Measurements from ENCODE around the gene NOTCH3. TPM values are rescaled to one million over a fixed set of nuclear protein-coding genes. Genes with fewer than 3 reads are reported as not detected.

Gene NOTCH3
- total RNA-seq, 1 donor from 2014 or later: 162 TPM

DNA sequence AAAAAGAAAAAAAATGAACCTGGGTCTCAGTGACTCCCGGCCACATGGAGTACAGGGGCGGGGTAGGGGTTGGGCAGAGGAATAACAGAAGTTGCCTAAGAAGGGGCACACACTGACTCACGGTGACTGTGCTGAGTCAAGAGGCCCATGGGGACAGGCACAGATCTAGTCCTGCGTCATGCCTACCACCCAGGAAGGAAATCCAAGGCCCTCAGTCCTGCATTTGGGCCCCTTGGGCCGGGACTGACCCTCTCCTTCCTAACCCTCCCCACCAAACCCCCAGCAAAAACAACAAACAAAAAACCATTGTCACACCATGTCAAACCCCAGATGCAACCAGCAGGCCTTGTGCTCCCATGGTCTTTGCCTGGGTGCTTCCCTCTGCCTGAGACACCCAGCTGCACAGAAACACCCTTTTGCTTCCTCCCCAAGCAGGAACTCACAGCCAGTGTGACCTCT lies 9.6 kb upstream of the NOTCH3 start:
- H2AFZ ChIP-seq (ENCODE audit: low read depth, low read length): no peak overlapping the region
- H3K27ac ChIP-seq (ENCODE audit: low read depth, low read length): no peak overlapping the region
- Mint-ChIP-seq H3K27ac (ENCODE audit: unreplicated experiment) (no peak overlapping the region), H3K4me3 (ENCODE audit: unreplicated experiment) (no peak overlapping the region), H3K9me3 (ENCODE audit: unreplicated experiment) (peaks cover 2% of the 10 kb centered on the region), H3K27me3 (ENCODE audit: low read depth, unreplicated experiment) (peaks cover 6% of the 10 kb centered on the region), H3K4me1 (ENCODE audit: low read depth, unreplicated experiment) (no peaks in the 10 kb centered on the region), H3K36me3 (ENCODE audit: low read depth, unreplicated experiment) (peaks cover 10% of the 10 kb centered on the region)
- no peaks in the 10 kb centered on the region for H4K20me1 ChIP-seq (ENCODE audit: insufficient read depth, low read length)
- no peaks in the 10 kb centered on the region for H3K79me2 ChIP-seq (ENCODE audit: insufficient read depth, low read length)
- H3K9ac ChIP-seq (ENCODE audit: low read length): peak overlapping the region; percentile 38
- TF ChIP-seq, protein P1, sequence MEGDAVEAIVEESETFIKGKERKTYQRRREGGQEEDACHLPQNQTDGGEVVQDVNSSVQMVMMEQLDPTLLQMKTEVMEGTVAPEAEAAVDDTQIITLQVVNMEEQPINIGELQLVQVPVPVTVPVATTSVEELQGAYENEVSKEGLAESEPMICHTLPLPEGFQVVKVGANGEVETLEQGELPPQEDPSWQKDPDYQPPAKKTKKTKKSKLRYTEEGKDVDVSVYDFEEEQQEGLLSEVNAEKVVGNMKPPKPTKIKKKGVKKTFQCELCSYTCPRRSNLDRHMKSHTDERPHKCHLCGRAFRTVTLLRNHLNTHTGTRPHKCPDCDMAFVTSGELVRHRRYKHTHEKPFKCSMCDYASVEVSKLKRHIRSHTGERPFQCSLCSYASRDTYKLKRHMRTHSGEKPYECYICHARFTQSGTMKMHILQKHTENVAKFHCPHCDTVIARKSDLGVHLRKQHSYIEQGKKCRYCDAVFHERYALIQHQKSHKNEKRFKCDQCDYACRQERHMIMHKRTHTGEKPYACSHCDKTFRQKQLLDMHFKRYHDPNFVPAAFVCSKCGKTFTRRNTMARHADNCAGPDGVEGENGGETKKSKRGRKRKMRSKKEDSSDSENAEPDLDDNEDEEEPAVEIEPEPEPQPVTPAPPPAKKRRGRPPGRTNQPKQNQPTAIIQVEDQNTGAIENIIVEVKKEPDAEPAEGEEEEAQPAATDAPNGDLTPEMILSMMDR (IDR thresholded peaks at IDR 0.05; ENCODE audit: insufficient read depth, low read depth, low read length): no peak
- TF ChIP-seq EZH2 (IDR thresholded peaks at IDR 0.05; ENCODE audit: insufficient read depth, low read length): no peak
- DNase-seq (ENCODE audit: low read depth): peak; percentile 35
- no peaks in the 10 kb centered on the region for H3K36me3 ChIP-seq (ENCODE audit: insufficient read depth, low read length)
- no peaks in the 10 kb centered on the region for H3K9me3 ChIP-seq (ENCODE audit: insufficient read depth, low read depth, low read length)
- peaks cover 9% of the 10 kb centered on the region for H3K4me1 ChIP-seq (ENCODE audit: insufficient read depth, low read length)
- FAIRE-seq: no peak
- no peaks in the 10 kb centered on the region for H3K27me3 ChIP-seq (ENCODE audit: insufficient read depth, low read length)
- H3K4me3 ChIP-seq (ENCODE audit: insufficient read depth, low read depth, low read length): no peak overlapping the region
- peak overlapping the region; percentile 20 for H3K4me2 ChIP-seq (ENCODE audit: low read length)

DNA sequence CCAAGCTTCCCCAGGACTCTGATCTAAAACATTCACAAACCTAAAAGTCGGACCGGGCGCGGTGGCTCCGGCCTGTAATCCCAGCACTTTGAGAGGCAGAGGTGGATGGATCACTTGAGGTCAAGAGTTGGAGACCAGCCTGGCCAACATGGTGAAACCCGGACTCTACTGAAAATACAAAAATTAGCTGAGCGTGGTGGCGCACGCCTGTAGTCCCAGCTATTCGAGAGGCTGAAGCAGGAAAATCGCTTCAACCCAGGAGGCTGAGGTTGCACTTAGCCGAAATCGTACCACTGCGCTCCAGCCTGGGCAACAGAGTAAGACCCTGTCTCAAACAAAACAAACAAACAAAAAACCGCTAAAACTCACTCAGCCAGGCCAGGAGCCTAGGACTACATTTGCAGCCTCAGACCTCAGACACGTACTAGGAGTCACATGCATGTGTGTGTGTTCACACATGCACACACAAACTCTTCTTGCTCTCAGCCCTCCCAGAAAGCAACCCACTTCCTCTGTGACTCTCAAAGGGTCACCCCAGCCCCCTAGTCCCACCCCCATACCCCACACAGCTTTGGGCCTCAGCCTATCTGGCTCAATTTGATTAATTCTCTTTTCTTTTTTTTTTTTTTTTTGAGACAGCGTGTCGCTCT lies 704 bp upstream of the NOTCH3 start:
- Histone ChIP-seq H4K20me1 (ENCODE audit: insufficient read depth, low read length) (peaks cover 24% of the 10 kb centered on the region), H3K4me1 (ENCODE audit: insufficient read depth, low read length) (peaks cover 3% of the 10 kb centered on the region), H3K9me3 (ENCODE audit: insufficient read depth, low read depth, low read length) (no peaks in the 10 kb centered on the region), H3K79me2 (ENCODE audit: insufficient read depth, low read length) (peaks cover 13% of the 10 kb centered on the region), H3K27me3 (ENCODE audit: insufficient read depth, low read length) (no peaks in the 10 kb centered on the region), H3K4me3 (ENCODE audit: insufficient read depth, low read depth, low read length) (no peak overlapping the region), H3K27ac (ENCODE audit: low read depth, low read length) (no peak overlapping the region), H2AFZ (ENCODE audit: low read depth, low read length) (peak overlapping the region; percentile 41), H3K4me2 (ENCODE audit: low read length) (peak overlapping the region; percentile 97), H3K9ac (ENCODE audit: low read length) (no peak overlapping the region), H3K36me3 (ENCODE audit: insufficient read depth, low read length) (no peaks in the 10 kb centered on the region)
- peaks cover 6% of the 10 kb centered on the region for H3K9me3 Mint-ChIP-seq (ENCODE audit: unreplicated experiment)
- peak overlapping the region; percentile 86 for H3K4me3 Mint-ChIP-seq (ENCODE audit: unreplicated experiment)
- H3K27me3 Mint-ChIP-seq (ENCODE audit: low read depth, unreplicated experiment): peaks cover 3% of the 10 kb centered on the region
- FAIRE-seq (no peak), DNase-seq (ENCODE audit: low read depth) (no peak)
- peaks cover 19% of the 10 kb centered on the region for H3K36me3 Mint-ChIP-seq (ENCODE audit: low read depth, unreplicated experiment)
- H3K4me1 Mint-ChIP-seq (ENCODE audit: low read depth, unreplicated experiment): peaks cover 11% of the 10 kb centered on the region
- no peak overlapping the region for H3K27ac Mint-ChIP-seq (ENCODE audit: unreplicated experiment)
- TF ChIP-seq, protein P1 (IDR thresholded peaks at IDR 0.05; ENCODE audit: insufficient read depth, low read depth, low read length): no peak
- TF ChIP-seq EZH2 (IDR thresholded peaks at IDR 0.05; ENCODE audit: insufficient read depth, low read length): no peak

All from astrocyte (in vitro differentiated cells and primary cell).